A549 (cell line): Measurements from ENCODE around the gene EGLN2. TPM values are rescaled to one million over a fixed set of nuclear protein-coding genes. Genes with fewer than 3 reads are reported as not detected.

ENCODE experiments used
- CEBPB ChIP-seq, 2 experiments: fragments of >200 bp in 1 of 2; sonication (Bioruptor Twin) in 1 of 2; formaldehyde crosslinking in 1 of 2; IDR thresholded peaks; 2 replicates each; pipeline ENCODE4 v1.6.1; 2012 to 2016
- CHD4 ChIP-seq: fragments of 200-600 bp; sonication (generic); IDR thresholded peaks from 2 replicates; pipeline ENCODE4 v1.6.1; 2016; ENCODE audit warnings: antibody characterized with exemption, mild to moderate bottlenecking, borderline replicate concordance
- EHF ChIP-seq: fragments of 250-450 bp; sonication (Bioruptor Pico); IDR thresholded peaks from 2 replicates; pipeline ENCODE4 v1.5.0; 2020; ENCODE audit warnings: mild to moderate bottlenecking
- ESRRA ChIP-seq: fragments of 150-350 bp; IDR thresholded peaks from 2 replicates; pipeline ENCODE4 v1.6.1; 2014; ENCODE audit warnings: mild to moderate bottlenecking, low read length, borderline replicate concordance
- FOSB ChIP-seq: fragments of 250-450 bp; sonication (Bioruptor Pico); IDR thresholded peaks from 2 replicates; pipeline ENCODE4 v1.5.0; 2020; ENCODE audit warnings: mild to moderate bottlenecking, moderate library complexity
- FOSL2 ChIP-seq, 2 experiments: fragments of 450-650 bp in 1 of 2; fragments of >200 bp in 1 of 2; sonication (Bioruptor Twin) in 1 of 2; formaldehyde crosslinking; IDR thresholded peaks; 2 replicates each; pipeline versions ENCODE4 v1.5.0 to v1.6.1; 2016 to 2020; ENCODE audit warnings: mild to moderate bottlenecking in 1 of 2, moderate library complexity in 1 of 2
- FOXS1 ChIP-seq: fragments of 250-450 bp; sonication (Bioruptor Pico); IDR thresholded peaks from 2 replicates; pipeline ENCODE4 v1.5.0; 2020; ENCODE audit warnings: mild to moderate bottlenecking, moderate library complexity
- HOXA7 ChIP-seq: fragments of 250-450 bp; sonication (Bioruptor Pico); IDR thresholded peaks from 2 replicates; pipeline ENCODE4 v1.5.0; 2020; ENCODE audit warnings: mild to moderate bottlenecking, moderate library complexity
- HOXB13 ChIP-seq: fragments of 250-450 bp; sonication (Bioruptor Pico); IDR thresholded peaks from 2 replicates; pipeline ENCODE4 v1.5.0; 2020; ENCODE audit warnings: low read depth, mild to moderate bottlenecking, moderate library complexity
- JUN ChIP-seq, 2 experiments: fragments of >200 bp; sonication (Bioruptor Twin); formaldehyde crosslinking; IDR thresholded peaks; 2 replicates in 1 of 2; 3 replicates in 1 of 2; pipeline ENCODE4 v1.6.1; 2016 to 2017
- KDM5A ChIP-seq: fragments of 200-600 bp; sonication (generic); IDR thresholded peaks from 2 replicates; pipeline ENCODE4 v1.6.1; 2016; ENCODE audit warnings: antibody characterized with exemption, mild to moderate bottlenecking
- MAFK ChIP-seq: fragments of 450-650 bp; IDR thresholded peaks from 2 replicates; pipeline ENCODE4 v1.6.1; 2014; ENCODE audit not compliant: partially characterized antibody
- MAZ ChIP-seq: fragments of 150-350 bp; IDR thresholded peaks from 2 replicates; pipeline ENCODE4 v1.6.1; 2014; ENCODE audit warnings: antibody characterized with exemption, low read depth, low read length, borderline replicate concordance
- MYC ChIP-seq: IDR thresholded peaks from 2 replicates; pipeline ENCODE4 v1.6.1; 2012; ENCODE audit warnings: mild to moderate bottlenecking, inconsistent platforms, low read length, improper control_type of control experiment, borderline replicate concordance
- PHF8 ChIP-seq: fragments of 200-600 bp; sonication (generic); IDR thresholded peaks from 2 replicates; pipeline ENCODE4 v1.6.1; 2016; ENCODE audit warnings: low read depth, mild to moderate bottlenecking, antibody characterized with exemption, moderate library complexity, borderline replicate concordance
- RAD21 ChIP-seq, 2 experiments: fragments of >200 bp in 1 of 2; sonication (Bioruptor Twin) in 1 of 2; formaldehyde crosslinking in 1 of 2; IDR thresholded peaks in 1 of 2; conservative IDR thresholded peaks in 1 of 2; 2 replicates in 1 of 2; 3 replicates in 1 of 2; pipeline ENCODE4 v1.6.1; 2012 to 2018; ENCODE audit warnings: inconsistent platforms in 1 of 2
- RCOR1 ChIP-seq: fragments of 150-350 bp; IDR thresholded peaks from 2 replicates; pipeline ENCODE4 v1.6.1; 2014; ENCODE audit warnings: antibody characterized with exemption, low read length, low read depth
- REST ChIP-seq: fragments of 200-600 bp; sonication (generic); IDR thresholded peaks from 2 replicates; pipeline ENCODE4 v1.6.1; 2016; ENCODE audit warnings: antibody characterized with exemption, mild to moderate bottlenecking, moderate library complexity
- SMC3 ChIP-seq: fragments of >200 bp; sonication (Bioruptor Twin); formaldehyde crosslinking; IDR thresholded peaks from 3 replicates; pipeline ENCODE4 v1.6.1; 2018; ENCODE audit warnings: inconsistent platforms
- polyA plus RNA-seq, 4 experiments: library from polyadenylated mRNA; depleted of rRNA in 3 of 4; stranded (reverse); fragments of >200 nt; fragmentation: RNase III in 1 of 4; extraction: RNeasy Plus Mini Kit Qiagen cat#74134 plus additional on column Dnase treatment in 1 of 4; gene quantifications; 2 replicates in 3 of 4; 3 replicates in 1 of 4; pipeline ENCODE4 v1.2.3, GENCODE V29; 2011 to 2017
- TF ChIP-seq, protein P1 (sequence below): IDR thresholded peaks from 2 replicates; pipeline ENCODE4 v1.6.1; 2012
- TF ChIP-seq, protein P2 (sequence below): fragments of >200 bp; sonication (Bioruptor Twin); formaldehyde crosslinking; IDR thresholded peaks from 3 replicates; pipeline ENCODE4 v1.5.1; 2016
- TF ChIP-seq, protein P3 (sequence below): fragments of 450-650 bp; IDR thresholded peaks from 2 replicates; pipeline ENCODE4 v1.6.1; 2014; ENCODE audit warnings: antibody characterized with exemption

The EGLN2 gene
- polyA plus RNA-seq, 2 of the 4 experiments (the other 2 are of a cell fraction): 34.7 to 81.4 TPM

- no peak for TF ChIP-seq EHF (CRISPR knock-in tag)
- peak; percentile 80 to 96; a peak in 3 of 5 replicates for TF ChIP-seq JUN (IDR thresholded peaks at IDR 0.05)
- no peak for TF ChIP-seq FOSB (CRISPR knock-in tag)
- TF ChIP-seq, protein P1, sequence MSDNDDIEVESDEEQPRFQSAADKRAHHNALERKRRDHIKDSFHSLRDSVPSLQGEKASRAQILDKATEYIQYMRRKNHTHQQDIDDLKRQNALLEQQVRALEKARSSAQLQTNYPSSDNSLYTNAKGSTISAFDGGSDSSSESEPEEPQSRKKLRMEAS: peak; percentile 87
- TF ChIP-seq MYC: peak; percentile 55; the same call in 1 of the 2 replicates
- peak; percentile 97 for TF ChIP-seq MAZ
- TF ChIP-seq MAFK: no peak
- peak; percentile 48 for TF ChIP-seq PHF8
- TF ChIP-seq CEBPB (IDR thresholded peaks at IDR 0.05): no peak; a peak in 1 of 4 replicates
- no peak for TF ChIP-seq CHD4
- no peak for TF ChIP-seq KDM5A
- TF ChIP-seq, protein P2, sequence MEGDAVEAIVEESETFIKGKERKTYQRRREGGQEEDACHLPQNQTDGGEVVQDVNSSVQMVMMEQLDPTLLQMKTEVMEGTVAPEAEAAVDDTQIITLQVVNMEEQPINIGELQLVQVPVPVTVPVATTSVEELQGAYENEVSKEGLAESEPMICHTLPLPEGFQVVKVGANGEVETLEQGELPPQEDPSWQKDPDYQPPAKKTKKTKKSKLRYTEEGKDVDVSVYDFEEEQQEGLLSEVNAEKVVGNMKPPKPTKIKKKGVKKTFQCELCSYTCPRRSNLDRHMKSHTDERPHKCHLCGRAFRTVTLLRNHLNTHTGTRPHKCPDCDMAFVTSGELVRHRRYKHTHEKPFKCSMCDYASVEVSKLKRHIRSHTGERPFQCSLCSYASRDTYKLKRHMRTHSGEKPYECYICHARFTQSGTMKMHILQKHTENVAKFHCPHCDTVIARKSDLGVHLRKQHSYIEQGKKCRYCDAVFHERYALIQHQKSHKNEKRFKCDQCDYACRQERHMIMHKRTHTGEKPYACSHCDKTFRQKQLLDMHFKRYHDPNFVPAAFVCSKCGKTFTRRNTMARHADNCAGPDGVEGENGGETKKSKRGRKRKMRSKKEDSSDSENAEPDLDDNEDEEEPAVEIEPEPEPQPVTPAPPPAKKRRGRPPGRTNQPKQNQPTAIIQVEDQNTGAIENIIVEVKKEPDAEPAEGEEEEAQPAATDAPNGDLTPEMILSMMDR: no peak; the same call in 2 of the 3 replicates
- no peak for TF ChIP-seq FOXS1
- TF ChIP-seq HOXB13 (CRISPR knock-in tag): no peak
- TF ChIP-seq REST: no peak
- TF ChIP-seq HOXA7 (CRISPR knock-in tag): no peak
- TF ChIP-seq RCOR1: no peak
- TF ChIP-seq SMC3: peak; percentile 11; the same call in 1 of the 3 replicates
- no peak for TF ChIP-seq ESRRA
- TF ChIP-seq, protein P3, sequence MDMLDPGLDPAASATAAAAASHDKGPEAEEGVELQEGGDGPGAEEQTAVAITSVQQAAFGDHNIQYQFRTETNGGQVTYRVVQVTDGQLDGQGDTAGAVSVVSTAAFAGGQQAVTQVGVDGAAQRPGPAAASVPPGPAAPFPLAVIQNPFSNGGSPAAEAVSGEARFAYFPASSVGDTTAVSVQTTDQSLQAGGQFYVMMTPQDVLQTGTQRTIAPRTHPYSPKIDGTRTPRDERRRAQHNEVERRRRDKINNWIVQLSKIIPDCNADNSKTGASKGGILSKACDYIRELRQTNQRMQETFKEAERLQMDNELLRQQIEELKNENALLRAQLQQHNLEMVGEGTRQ: peak; percentile 83
- no peak for TF ChIP-seq RAD21 (conservative IDR thresholded peaks at IDR 0.05 in 1 of 2, IDR thresholded peaks at IDR 0.05 in 1 of 2)
- TF ChIP-seq FOSL2 (IDR thresholded peaks at IDR 0.05): no peak
- TF ChIP-seq FOSL2 (CRISPR knock-in tag; IDR thresholded peaks at IDR 0.05): no peak
Measured at GRCh38 chr19:40798683-40799557, at the start of gene EGLN2 (continued).
